Liver (tissue), 9 donors: ENCODE measurements around the gene COPZ2. TPM values are rescaled to one million over a fixed set of nuclear protein-coding genes. Genes with fewer than 3 reads are reported as not detected.

Source experiments
- DNase-seq: peaks from one replicate; pipeline ENCODE4 v3.0.0-alpha.2; 2017; ENCODE audit warnings: low spot score
- H3K27ac ChIP-seq, 2 donors: one replicate each; pipeline ENCODE4 v1.7.0; 2013; ENCODE audit warnings: inconsistent platforms in 2 of 2, low read length in 2 of 2, control low read depth in 1 of 2, low read depth in 1 of 2, mild to moderate bottlenecking in 1 of 2
- H3K27me3 ChIP-seq, 4 donors: one replicate each; pipeline versions ENCODE4 v1.6.1 to v1.7.0; 2013; ENCODE audit warnings: low read length in 3 of 4, inconsistent platforms in 1 of 4, mild to moderate bottlenecking in 1 of 4, moderate library complexity in 1 of 4; ENCODE audit not compliant: control insufficient read depth in 4 of 4, insufficient read depth in 4 of 4
- H3K36me3 ChIP-seq, 4 donors: one replicate each; pipeline versions ENCODE4 v1.6.1 to v1.7.0; 2013; ENCODE audit warnings: low read length in 3 of 4, mild to moderate bottlenecking in 3 of 4, low read depth in 1 of 4, moderate library complexity in 1 of 4; ENCODE audit not compliant: control insufficient read depth in 4 of 4, insufficient read depth in 3 of 4
- H3K4me1 ChIP-seq, 4 donors: one replicate each; pipeline versions ENCODE4 v1.6.1 to v1.7.0; 2013; ENCODE audit warnings: low read length in 3 of 4, mild to moderate bottlenecking in 3 of 4, moderate library complexity in 1 of 4; ENCODE audit not compliant: control insufficient read depth in 4 of 4, insufficient read depth in 4 of 4
- H3K4me3 ChIP-seq, 3 donors: one replicate each; pipeline versions ENCODE4 v1.6.1 to v1.7.0; 2013; ENCODE audit warnings: low read length in 3 of 3, control low read depth in 1 of 3, low read depth in 1 of 3, mild to moderate bottlenecking in 1 of 3
- H3K9ac ChIP-seq, 2 donors: one replicate each; pipeline ENCODE4 v1.7.0; 2013; ENCODE audit warnings: low read length in 2 of 2, mild to moderate bottlenecking in 2 of 2, moderate library complexity in 2 of 2, control low read depth in 1 of 2, low read depth in 1 of 2
- H3K9me3 ChIP-seq, 4 donors: one replicate each; pipeline versions ENCODE4 v1.6.1 to v1.7.0; 2013; ENCODE audit warnings: low read length in 3 of 4; ENCODE audit not compliant: control insufficient read depth in 4 of 4
- ATF3 ChIP-seq: IDR thresholded peaks from 2 replicates; pipeline ENCODE4 v1.6.1; 2016; ENCODE audit warnings: antibody characterized with exemption
- CTCF ChIP-seq: fragments of 150-350 bp; IDR thresholded peaks from 2 replicates; pipeline ENCODE4 v1.5.1; 2017; ENCODE audit warnings: improper control_type of control experiment, low read depth, low read length; ENCODE audit not compliant: missing input control
- GABPA ChIP-seq, 2 donors: IDR thresholded peaks in 1 of 2; conservative IDR thresholded peaks in 1 of 2; 2 replicates each; pipeline ENCODE4 v1.6.1; 2016; ENCODE audit warnings: antibody characterized with exemption in 2 of 2, mild to moderate bottlenecking in 1 of 2, moderate library complexity in 1 of 2
- HNF4A ChIP-seq, 2 donors: conservative IDR thresholded peaks; 2 replicates each; pipeline ENCODE4 v1.6.1; 2016; ENCODE audit warnings: antibody characterized with exemption in 2 of 2, mild to moderate bottlenecking in 2 of 2
- MAX ChIP-seq: IDR thresholded peaks from 2 replicates; pipeline ENCODE4 v1.6.1; 2016; ENCODE audit warnings: antibody characterized with exemption
- RAD21 ChIP-seq, 2 donors: IDR thresholded peaks; 2 replicates each; pipeline ENCODE4 v1.6.1; 2016; ENCODE audit warnings: antibody characterized with exemption in 2 of 2, mild to moderate bottlenecking in 2 of 2
- RXRA ChIP-seq, 2 donors: IDR thresholded peaks; 2 replicates each; pipeline ENCODE4 v1.6.1; 2017 to 2018; ENCODE audit warnings: antibody characterized with exemption in 2 of 2, mild to moderate bottlenecking in 1 of 2
- WGBS: extraction: QIAGEN DNeasy Blood & Tissue Kit; methylation state at CpG from one replicate; pipeline ENCODE4 v1.1.7; 2013; 5-methylcytosine and 5-hydroxymethylcytosine counted together
- polyA plus RNA-seq, 2 donors: library from polyadenylated mRNA; stranded (reverse) in 1 of 2; unstranded in 1 of 2; fragments of 200-250 nt in 1 of 2; fragments of >200 nt in 1 of 2; fragmentation: Nextera tagmentation in 1 of 2; extraction: Ambion mirVana in 1 of 2; gene quantifications; one replicate each; pipeline versions ENCODE4 v1.2.1 to v1.2.3, GENCODE V29; 2013 to 2015
- total RNA-seq, 2 donors: library from RNA; depleted of rRNA; stranded (reverse); fragments of >200 nt; gene quantifications; one replicate each; pipeline ENCODE4 v1.2.3, GENCODE V29; 2014
- TF ChIP-seq, protein P1 (sequence below): IDR thresholded peaks from 2 replicates; pipeline ENCODE4 v1.6.1; 2016; ENCODE audit warnings: antibody characterized with exemption
- donor health status: healthy.
- donor health status: healthy.
- donor health status: healthy.
- donor health status: healthy.
- donor health status: healthy.

COPZ2 gene
- total and polyA plus RNA-seq, 4 donors, result 2.6 to 38.1 (median 17.8) TPM

GRCh38 chr17:48027322-48027981 is 10.1 kb downstream of the COPZ2 start:
- peaks cover 0 to 1% (median 0%) of the 10 kb centered on the region in 4 donors for H3K36me3 ChIP-seq
- peaks cover 10 to 35% (median 31%) of the 10 kb centered on the region in 4 donors for H3K4me1 ChIP-seq
- WGBS, result 92% methylated on average over 12 of the region's 12 CpGs
- DNase-seq, result no peak
- H3K9me3 ChIP-seq, result no peaks in the 10 kb centered on the region
- no peaks in the 10 kb centered on the region for H3K27me3 ChIP-seq
- H3K4me3 ChIP-seq, result no peak overlapping the region
- TF ChIP-seq MAX (no peak), RAD21 (IDR thresholded peaks at IDR 0.05) (no peak), HNF4A (conservative IDR thresholded peaks at IDR 0.05) (no peak), ATF3 (no peak), GABPA (IDR thresholded peaks at IDR 0.05 in 1 of 2, conservative IDR thresholded peaks at IDR 0.05 in 1 of 2) (no peak)
- no peak overlapping the region for H3K9ac ChIP-seq
- H3K27ac ChIP-seq, result no peak overlapping the region

DNA sequence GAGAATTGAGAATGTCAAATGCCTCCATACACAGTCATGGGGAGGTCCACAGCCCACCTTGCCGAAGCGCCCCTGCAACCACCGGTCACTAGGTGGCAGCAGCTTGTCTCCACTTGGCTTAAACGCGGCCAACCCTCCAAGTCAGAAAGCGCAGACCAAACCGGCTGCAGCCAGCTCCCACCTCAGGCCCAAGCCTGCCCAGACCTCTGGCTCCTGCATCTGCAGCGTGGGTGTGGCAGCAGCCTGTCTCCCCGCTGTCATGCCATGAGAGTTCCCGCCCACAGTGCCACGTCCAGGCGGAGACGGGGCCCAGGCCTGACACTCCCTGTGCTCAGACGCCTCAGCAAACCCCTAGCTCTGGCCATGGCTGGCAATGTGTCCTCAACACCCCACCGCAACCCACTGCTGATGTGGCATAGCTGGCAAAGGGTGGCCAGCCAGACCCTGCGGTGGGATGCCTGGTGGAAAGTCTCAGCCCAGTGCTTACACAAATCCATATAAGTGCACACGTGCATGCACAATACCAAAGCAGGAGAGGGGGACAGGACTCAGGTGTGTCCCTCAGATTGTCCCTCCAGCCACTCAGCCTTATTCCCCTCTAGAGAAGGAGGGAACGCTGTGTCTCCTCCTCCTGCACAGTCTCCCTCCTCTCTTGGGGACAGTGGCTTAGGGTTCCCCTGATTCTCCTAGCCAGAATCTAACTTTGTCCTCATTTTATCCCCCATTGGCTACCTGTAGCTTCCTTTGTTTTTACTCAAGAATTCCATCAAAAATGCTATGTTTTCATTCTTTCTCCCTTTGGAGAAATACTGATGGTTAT is 10.9 kb downstream of the COPZ2 start:
- Histone ChIP-seq H3K9me3 (no peaks in the 10 kb centered on the region), H3K36me3 (peaks cover 0 to 1% (median 0%) of the 10 kb centered on the region in 4 donors), H3K9ac (no peak overlapping the region), H3K27me3 (no peaks in the 10 kb centered on the region), H3K27ac (no peak overlapping the region), H3K4me1 (peaks cover 10 to 35% (median 31%) of the 10 kb centered on the region in 4 donors), H3K4me3 (no peak overlapping the region)
- TF ChIP-seq CTCF, result peak; percentile 81
- TF ChIP-seq MAX, result no peak
- TF ChIP-seq RXRA (IDR thresholded peaks at IDR 0.05), result peak in 1 of 2 donors; percentile 6
- TF ChIP-seq RAD21 (IDR thresholded peaks at IDR 0.05), result peak; percentile 87 to 93
- DNase-seq, result peak; percentile 81
- 26% methylated on average over 18 of the region's 18 CpGs for WGBS

DNA sequence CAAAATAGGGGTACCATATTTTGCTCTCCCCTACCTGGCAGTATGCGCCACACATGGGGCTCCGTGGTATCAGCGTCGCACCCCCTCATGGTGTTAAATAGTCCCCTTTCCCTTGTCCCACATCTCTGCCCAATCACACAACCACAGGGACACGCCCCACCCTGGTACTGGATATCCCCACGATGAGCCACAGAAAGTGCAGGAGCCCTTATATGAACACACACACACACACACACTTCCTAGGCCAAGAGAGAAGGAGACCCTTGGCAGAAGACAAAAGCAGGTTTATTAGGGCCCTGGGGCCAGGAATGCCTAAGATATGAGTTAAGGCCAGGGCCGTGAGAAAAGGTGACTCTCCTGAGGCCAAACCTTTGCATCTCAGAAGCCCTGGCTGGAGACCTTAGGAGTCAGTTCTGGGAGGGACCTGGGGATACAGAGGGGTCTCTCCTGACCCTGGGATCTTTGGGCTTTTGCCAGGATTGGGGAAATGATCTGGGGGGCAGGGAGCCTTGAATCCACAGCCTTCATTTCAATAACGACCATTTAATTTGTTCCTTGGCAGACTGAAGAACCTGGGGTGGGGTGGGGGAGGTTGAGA is 11.6 kb downstream of the COPZ2 start:
- WGBS, result 43% methylated on average over 8 of the region's 8 CpGs
- Histone ChIP-seq H3K27ac (no peak overlapping the region), H3K27me3 (no peaks in the 10 kb centered on the region), H3K36me3 (peaks cover 0 to 1% (median 0%) of the 10 kb centered on the region in 4 donors), H3K9me3 (no peaks in the 10 kb centered on the region), H3K4me1 (peaks cover 10 to 35% (median 31%) of the 10 kb centered on the region in 4 donors), H3K4me3 (peak overlapping the region in 1 of 3 donors; percentile 79), H3K9ac (no peak overlapping the region)
- TF ChIP-seq, protein P1, sequence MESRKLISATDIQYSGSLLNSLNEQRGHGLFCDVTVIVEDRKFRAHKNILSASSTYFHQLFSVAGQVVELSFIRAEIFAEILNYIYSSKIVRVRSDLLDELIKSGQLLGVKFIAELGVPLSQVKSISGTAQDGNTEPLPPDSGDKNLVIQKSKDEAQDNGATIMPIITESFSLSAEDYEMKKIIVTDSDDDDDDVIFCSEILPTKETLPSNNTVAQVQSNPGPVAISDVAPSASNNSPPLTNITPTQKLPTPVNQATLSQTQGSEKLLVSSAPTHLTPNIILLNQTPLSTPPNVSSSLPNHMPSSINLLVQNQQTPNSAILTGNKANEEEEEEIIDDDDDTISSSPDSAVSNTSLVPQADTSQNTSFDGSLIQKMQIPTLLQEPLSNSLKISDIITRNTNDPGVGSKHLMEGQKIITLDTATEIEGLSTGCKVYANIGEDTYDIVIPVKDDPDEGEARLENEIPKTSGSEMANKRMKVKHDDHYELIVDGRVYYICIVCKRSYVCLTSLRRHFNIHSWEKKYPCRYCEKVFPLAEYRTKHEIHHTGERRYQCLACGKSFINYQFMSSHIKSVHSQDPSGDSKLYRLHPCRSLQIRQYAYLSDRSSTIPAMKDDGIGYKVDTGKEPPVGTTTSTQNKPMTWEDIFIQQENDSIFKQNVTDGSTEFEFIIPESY, result no peak
- no peak for DNase-seq
